GM12878 (cell line): ENCODE measurements around the gene ANAPC15. TPM values are rescaled to one million over a fixed set of nuclear protein-coding genes. Genes with fewer than 3 reads are reported as not detected.

Source experiments
- CHD2 ChIP-seq: IDR thresholded peaks from 2 replicates; pipeline ENCODE4 v1.6.1; 2011; ENCODE audit warnings: low read depth, low read length, improper control_type of control experiment, borderline replicate concordance
- CREB1 ChIP-seq: IDR thresholded peaks from 2 replicates; pipeline ENCODE4 v1.6.1; 2012; ENCODE audit warnings: low read depth, mild to moderate bottlenecking, inconsistent platforms
- GABPA ChIP-seq: IDR thresholded peaks from 2 replicates; pipeline ENCODE4 v1.6.1; 2014; ENCODE audit warnings: antibody characterized with exemption, low read depth, mild to moderate bottlenecking, inconsistent platforms
- GATAD2B ChIP-seq: fragments of 450-650 bp; conservative IDR thresholded peaks from 2 replicates; pipeline ENCODE4 v1.6.1; 2017; ENCODE audit warnings: low read depth, mild to moderate bottlenecking, moderate library complexity
- HDGF ChIP-seq: fragments of 450-650 bp; IDR thresholded peaks from 2 replicates; pipeline ENCODE4 v1.6.1; 2016; ENCODE audit warnings: antibody characterized with exemption
- KDM1A ChIP-seq: fragments of 200-600 bp; sonication (generic); IDR thresholded peaks from 2 replicates; pipeline ENCODE4 v1.6.1; 2016; ENCODE audit warnings: borderline replicate concordance
- NBN ChIP-seq: fragments of 450-650 bp; IDR thresholded peaks from 2 replicates; pipeline ENCODE4 v1.6.1; 2016
- NFYB ChIP-seq: IDR thresholded peaks from 2 replicates; pipeline ENCODE4 v1.6.1; 2011; ENCODE audit warnings: low read depth, mild to moderate bottlenecking, low read length, improper control_type of control experiment, moderate library complexity; ENCODE audit not compliant: insufficient read depth
- PAX5 ChIP-seq: IDR thresholded peaks from 2 replicates; pipeline ENCODE4 v1.6.1; 2011; ENCODE audit warnings: low read depth, low read length, borderline replicate concordance
- POLR2AphosphoS5 ChIP-seq: IDR thresholded peaks from 2 replicates; pipeline ENCODE4 v1.6.1; 2011; ENCODE audit warnings: mild to moderate bottlenecking, low read length, inconsistent platforms
- TAF1 ChIP-seq: IDR thresholded peaks from 2 replicates; pipeline ENCODE4 v1.6.1; 2011; ENCODE audit warnings: mild to moderate bottlenecking, low read depth, low read length, borderline replicate concordance
- TARDBP ChIP-seq: IDR thresholded peaks from 2 replicates; pipeline ENCODE4 v1.6.1; 2016; ENCODE audit warnings: borderline replicate concordance
- ZNF207 ChIP-seq: fragments of 450-650 bp; IDR thresholded peaks from 2 replicates; pipeline ENCODE4 v1.6.1; 2014; ENCODE audit warnings: antibody characterized with exemption, mild to moderate bottlenecking, borderline replicate concordance
- ZNF384 ChIP-seq: IDR thresholded peaks from 2 replicates; pipeline ENCODE4 v1.6.1; 2012; ENCODE audit warnings: low read depth, mild to moderate bottlenecking, low read length, improper control_type of control experiment, borderline replicate concordance
- polyA plus RNA-seq, 11 experiments: library from polyadenylated mRNA; depleted of rRNA in 4 of 11; unstranded in 6 of 11; stranded (reverse) in 5 of 11; fragments of >200 nt; fragmentation: Nextera tagmentation in 4 of 11; fragmentation: Illumina TruSeq in 1 of 11; extraction: Ambion mirVana in 4 of 11; extraction: Trizol in 1 of 11; gene quantifications; 1 replicate in 1 of 11; 2 replicates in 10 of 11; pipeline versions ENCODE4 v1.2.1 to v1.2.3, GENCODE V29; 2011 to 2016; ENCODE audit warnings: inconsistent platforms in 2 of 11, missing spikeins in 2 of 11, low read depth in 1 of 11
- total RNA-seq, 4 experiments: library from RNA; depleted of rRNA in 3 of 4; stranded (reverse); fragments of >200 nt in 3 of 4; fragmentation: Illumina TruSeq in 1 of 4; extraction: Trizol in 1 of 4; gene quantifications; 2 replicates each; pipeline versions ENCODE4 v1.2.1 to v1.2.3, GENCODE V29; 2013 to 2021
- TF ChIP-seq, protein P1 (sequence below): fragments of 450-650 bp; IDR thresholded peaks from 2 replicates; pipeline ENCODE4 v1.6.1; 2017; ENCODE audit warnings: mild to moderate bottlenecking, low read depth, inconsistent platforms; ENCODE audit not compliant: poor library complexity, severe bottlenecking
- TF ChIP-seq, protein P2 (sequence below): IDR thresholded peaks from 2 replicates; pipeline ENCODE4 v1.6.1; 2012; ENCODE audit warnings: mild to moderate bottlenecking, low read depth, low read length
- TF ChIP-seq, protein P3 (sequence below), 3 experiments: IDR thresholded peaks in 2 of 3; conservative IDR thresholded peaks in 1 of 3; 2 replicates each; pipeline ENCODE4 v1.5.1; 2011; ENCODE audit warnings: low read depth in 3 of 3, low read length in 3 of 3, mild to moderate bottlenecking in 3 of 3, control low read depth in 2 of 3, moderate library complexity in 2 of 3, inconsistent platforms in 1 of 3, mixed read lengths in 1 of 3; ENCODE audit not compliant: control insufficient read depth in 2 of 3, insufficient read depth in 1 of 3; ENCODE audit errors: extremely low read depth in 1 of 3
- TF ChIP-seq, protein P4 (sequence below): fragments of 450-650 bp; formaldehyde crosslinking; IDR thresholded peaks from 2 replicates; pipeline ENCODE4 v1.5.0; 2022; ENCODE audit warnings: mild to moderate bottlenecking, missing genetic modification characterization

Gene ANAPC15
- total and polyA plus RNA-seq, 10 of the 15 experiments (the other 5 are each of a cell fraction or from before 2014, with no cell fraction given), result 83.4 to 372 (median 103) TPM

DNA sequence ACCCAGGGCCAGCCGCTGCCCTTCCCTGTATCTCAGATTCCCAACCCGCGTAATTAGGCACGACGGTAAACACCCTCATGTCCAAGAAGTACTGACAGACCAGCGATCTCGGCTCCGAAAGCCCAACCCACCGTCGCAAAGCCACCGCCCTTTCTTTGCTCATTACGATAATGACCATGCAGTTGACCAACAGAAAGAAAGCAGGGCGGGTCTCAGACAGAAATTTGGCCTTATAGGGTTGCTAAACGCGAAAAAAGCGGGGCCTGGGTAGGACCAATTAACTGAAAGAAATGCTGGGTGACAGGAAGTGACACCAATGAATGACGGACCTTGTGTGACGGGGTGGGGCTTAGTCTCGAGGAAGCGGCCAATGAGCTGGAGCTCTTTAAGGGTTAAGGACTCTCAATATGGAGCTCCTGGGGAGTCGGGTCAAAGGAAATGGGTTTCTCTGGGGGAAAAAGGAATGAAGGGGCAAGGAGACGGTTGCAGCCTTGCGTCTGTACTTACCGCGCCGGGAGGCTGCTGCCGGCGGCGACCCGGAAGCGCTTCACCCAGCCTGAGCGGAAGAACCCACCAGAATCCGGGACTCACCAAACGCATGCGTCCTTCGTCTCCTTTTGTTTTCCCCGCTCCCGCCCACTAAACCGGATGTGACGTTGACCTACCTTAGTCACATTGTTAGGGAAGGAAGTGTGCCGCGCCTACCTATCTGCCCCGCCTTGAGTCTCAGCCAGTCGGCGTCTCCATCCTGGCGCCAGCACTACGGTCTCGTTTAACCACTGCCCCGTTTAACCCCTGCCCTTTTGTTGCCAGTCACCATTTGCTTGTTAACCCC lies at the start of gene ANAPC15 (continued):
- TF ChIP-seq, protein P1, sequence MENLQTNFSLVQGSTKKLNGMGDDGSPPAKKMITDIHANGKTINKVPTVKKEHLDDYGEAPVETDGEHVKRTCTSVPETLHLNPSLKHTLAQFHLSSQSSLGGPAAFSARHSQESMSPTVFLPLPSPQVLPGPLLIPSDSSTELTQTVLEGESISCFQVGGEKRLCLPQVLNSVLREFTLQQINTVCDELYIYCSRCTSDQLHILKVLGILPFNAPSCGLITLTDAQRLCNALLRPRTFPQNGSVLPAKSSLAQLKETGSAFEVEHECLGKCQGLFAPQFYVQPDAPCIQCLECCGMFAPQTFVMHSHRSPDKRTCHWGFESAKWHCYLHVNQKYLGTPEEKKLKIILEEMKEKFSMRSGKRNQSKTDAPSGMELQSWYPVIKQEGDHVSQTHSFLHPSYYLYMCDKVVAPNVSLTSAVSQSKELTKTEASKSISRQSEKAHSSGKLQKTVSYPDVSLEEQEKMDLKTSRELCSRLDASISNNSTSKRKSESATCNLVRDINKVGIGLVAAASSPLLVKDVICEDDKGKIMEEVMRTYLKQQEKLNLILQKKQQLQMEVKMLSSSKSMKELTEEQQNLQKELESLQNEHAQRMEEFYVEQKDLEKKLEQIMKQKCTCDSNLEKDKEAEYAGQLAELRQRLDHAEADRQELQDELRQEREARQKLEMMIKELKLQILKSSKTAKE, result no peak
- no peak for TF ChIP-seq TARDBP
- peak; percentile 90; the same call in 1 of the 2 replicates for TF ChIP-seq ZNF207
- peak; percentile 72 for TF ChIP-seq TAF1
- peak; percentile 79 for TF ChIP-seq ZNF384
- no peak for TF ChIP-seq GATAD2B
- peak; percentile 91 for TF ChIP-seq NBN
- TF ChIP-seq, protein P2, sequence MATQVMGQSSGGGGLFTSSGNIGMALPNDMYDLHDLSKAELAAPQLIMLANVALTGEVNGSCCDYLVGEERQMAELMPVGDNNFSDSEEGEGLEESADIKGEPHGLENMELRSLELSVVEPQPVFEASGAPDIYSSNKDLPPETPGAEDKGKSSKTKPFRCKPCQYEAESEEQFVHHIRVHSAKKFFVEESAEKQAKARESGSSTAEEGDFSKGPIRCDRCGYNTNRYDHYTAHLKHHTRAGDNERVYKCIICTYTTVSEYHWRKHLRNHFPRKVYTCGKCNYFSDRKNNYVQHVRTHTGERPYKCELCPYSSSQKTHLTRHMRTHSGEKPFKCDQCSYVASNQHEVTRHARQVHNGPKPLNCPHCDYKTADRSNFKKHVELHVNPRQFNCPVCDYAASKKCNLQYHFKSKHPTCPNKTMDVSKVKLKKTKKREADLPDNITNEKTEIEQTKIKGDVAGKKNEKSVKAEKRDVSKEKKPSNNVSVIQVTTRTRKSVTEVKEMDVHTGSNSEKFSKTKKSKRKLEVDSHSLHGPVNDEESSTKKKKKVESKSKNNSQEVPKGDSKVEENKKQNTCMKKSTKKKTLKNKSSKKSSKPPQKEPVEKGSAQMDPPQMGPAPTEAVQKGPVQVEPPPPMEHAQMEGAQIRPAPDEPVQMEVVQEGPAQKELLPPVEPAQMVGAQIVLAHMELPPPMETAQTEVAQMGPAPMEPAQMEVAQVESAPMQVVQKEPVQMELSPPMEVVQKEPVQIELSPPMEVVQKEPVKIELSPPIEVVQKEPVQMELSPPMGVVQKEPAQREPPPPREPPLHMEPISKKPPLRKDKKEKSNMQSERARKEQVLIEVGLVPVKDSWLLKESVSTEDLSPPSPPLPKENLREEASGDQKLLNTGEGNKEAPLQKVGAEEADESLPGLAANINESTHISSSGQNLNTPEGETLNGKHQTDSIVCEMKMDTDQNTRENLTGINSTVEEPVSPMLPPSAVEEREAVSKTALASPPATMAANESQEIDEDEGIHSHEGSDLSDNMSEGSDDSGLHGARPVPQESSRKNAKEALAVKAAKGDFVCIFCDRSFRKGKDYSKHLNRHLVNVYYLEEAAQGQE, result no peak
- TF ChIP-seq CREB1, result peak; percentile 89
- peak; percentile 88 for TF ChIP-seq NFYB
- TF ChIP-seq CHD2, result peak; percentile 87
- TF ChIP-seq PAX5, result no peak
- TF ChIP-seq, protein P3, sequence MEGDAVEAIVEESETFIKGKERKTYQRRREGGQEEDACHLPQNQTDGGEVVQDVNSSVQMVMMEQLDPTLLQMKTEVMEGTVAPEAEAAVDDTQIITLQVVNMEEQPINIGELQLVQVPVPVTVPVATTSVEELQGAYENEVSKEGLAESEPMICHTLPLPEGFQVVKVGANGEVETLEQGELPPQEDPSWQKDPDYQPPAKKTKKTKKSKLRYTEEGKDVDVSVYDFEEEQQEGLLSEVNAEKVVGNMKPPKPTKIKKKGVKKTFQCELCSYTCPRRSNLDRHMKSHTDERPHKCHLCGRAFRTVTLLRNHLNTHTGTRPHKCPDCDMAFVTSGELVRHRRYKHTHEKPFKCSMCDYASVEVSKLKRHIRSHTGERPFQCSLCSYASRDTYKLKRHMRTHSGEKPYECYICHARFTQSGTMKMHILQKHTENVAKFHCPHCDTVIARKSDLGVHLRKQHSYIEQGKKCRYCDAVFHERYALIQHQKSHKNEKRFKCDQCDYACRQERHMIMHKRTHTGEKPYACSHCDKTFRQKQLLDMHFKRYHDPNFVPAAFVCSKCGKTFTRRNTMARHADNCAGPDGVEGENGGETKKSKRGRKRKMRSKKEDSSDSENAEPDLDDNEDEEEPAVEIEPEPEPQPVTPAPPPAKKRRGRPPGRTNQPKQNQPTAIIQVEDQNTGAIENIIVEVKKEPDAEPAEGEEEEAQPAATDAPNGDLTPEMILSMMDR (IDR thresholded peaks at IDR 0.05 in 2 of 3, conservative IDR thresholded peaks at IDR 0.05 in 1 of 3; ENCODE audit: control insufficient read depth in 2 of 3, extremely low read depth in 1 of 3, insufficient read depth in 1 of 3, low read depth in 3 of 3, low read length in 3 of 3), result no peak
- TF ChIP-seq GABPA, result peak; percentile 98
- TF ChIP-seq KDM1A, result no peak
- TF ChIP-seq, protein P4, sequence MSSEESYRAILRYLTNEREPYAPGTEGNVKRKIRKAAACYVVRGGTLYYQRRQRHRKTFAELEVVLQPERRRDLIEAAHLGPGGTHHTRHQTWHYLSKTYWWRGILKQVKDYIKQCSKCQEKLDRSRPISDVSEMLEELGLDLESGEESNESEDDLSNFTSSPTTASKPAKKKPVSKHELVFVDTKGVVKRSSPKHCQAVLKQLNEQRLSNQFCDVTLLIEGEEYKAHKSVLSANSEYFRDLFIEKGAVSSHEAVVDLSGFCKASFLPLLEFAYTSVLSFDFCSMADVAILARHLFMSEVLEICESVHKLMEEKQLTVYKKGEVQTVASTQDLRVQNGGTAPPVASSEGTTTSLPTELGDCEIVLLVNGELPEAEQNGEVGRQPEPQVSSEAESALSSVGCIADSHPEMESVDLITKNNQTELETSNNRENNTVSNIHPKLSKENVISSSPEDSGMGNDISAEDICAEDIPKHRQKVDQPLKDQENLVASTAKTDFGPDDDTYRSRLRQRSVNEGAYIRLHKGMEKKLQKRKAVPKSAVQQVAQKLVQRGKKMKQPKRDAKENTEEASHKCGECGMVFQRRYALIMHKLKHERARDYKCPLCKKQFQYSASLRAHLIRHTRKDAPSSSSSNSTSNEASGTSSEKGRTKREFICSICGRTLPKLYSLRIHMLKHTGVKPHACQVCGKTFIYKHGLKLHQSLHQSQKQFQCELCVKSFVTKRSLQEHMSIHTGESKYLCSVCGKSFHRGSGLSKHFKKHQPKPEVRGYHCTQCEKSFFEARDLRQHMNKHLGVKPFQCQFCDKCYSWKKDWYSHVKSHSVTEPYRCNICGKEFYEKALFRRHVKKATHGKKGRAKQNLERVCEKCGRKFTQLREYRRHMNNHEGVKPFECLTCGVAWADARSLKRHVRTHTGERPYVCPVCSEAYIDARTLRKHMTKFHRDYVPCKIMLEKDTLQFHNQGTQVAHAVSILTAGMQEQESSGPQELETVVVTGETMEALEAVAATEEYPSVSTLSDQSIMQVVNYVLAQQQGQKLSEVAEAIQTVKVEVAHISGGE (CRISPR knock-in tag), result no peak
- TF ChIP-seq HDGF, result peak; percentile 27; the same call in 1 of the 2 replicates
- peak; percentile 95 for TF ChIP-seq POLR2AphosphoS5
